K562 (cell line): ENCODE measurements around the gene CCDC33.

Experiments
- CCAR2 ChIP-seq: fragments of 200-400 bp; formaldehyde crosslinking; IDR thresholded peaks from 2 replicates; pipeline ENCODE4 v1.6.1; 2017; ENCODE audit warnings: mild to moderate bottlenecking, low read depth, low read length
- FIP1L1 ChIP-seq: fragments of 200-400 bp; formaldehyde crosslinking; IDR thresholded peaks from 2 replicates; pipeline ENCODE4 v1.6.1; 2018; ENCODE audit warnings: mild to moderate bottlenecking, low read depth, low read length; ENCODE audit not compliant: poor library complexity, severe bottlenecking
- JUNB ChIP-seq: fragments of 450-650 bp; formaldehyde crosslinking; conservative IDR thresholded peaks from 2 replicates; pipeline ENCODE4 v1.4.0; 2020; ENCODE audit warnings: mild to moderate bottlenecking
- JUND ChIP-seq, 2 experiments: IDR thresholded peaks; 2 replicates in 1 of 2; 3 replicates in 1 of 2; pipeline ENCODE4 v1.6.1; 2011; ENCODE audit warnings: borderline replicate concordance in 2 of 2, low read depth in 2 of 2, low read length in 2 of 2, improper control_type of control experiment in 1 of 2, missing biosample characterization in 1 of 2, missing genetic modification characterization in 1 of 2, missing genetic modification reagents in 1 of 2
- KLF6 ChIP-seq: fragments of 250-450 bp; sonication (Bioruptor Pico); IDR thresholded peaks from 2 replicates; pipeline ENCODE4 v1.4.0; 2020; ENCODE audit warnings: mild to moderate bottlenecking, moderate library complexity, borderline replicate concordance
- RCOR1 ChIP-seq, 2 experiments: IDR thresholded peaks; 2 replicates each; pipeline ENCODE4 v1.6.1; 2012; ENCODE audit warnings: low read depth in 2 of 2, low read length in 2 of 2, borderline replicate concordance in 1 of 2, improper control_type of control experiment in 1 of 2
- TAF1 ChIP-seq: IDR thresholded peaks from 2 replicates; pipeline ENCODE4 v1.6.1; 2011; ENCODE audit warnings: mild to moderate bottlenecking, low read length, moderate library complexity; ENCODE audit not compliant: insufficient read depth, control insufficient read depth, severe bottlenecking; ENCODE audit errors: extremely low read depth
- ZNF274 ChIP-seq: IDR thresholded peaks from 2 replicates; pipeline ENCODE4 v1.6.1; 2011; ENCODE audit warnings: low read depth, mild to moderate bottlenecking, low read length, moderate library complexity, borderline replicate concordance
- ZNF766 ChIP-seq: fragments of 200-800 bp; sonication (Bioruptor generic); conservative IDR thresholded peaks from 2 replicates; pipeline ENCODE4 v1.6.1; 2016; ENCODE audit warnings: missing genetic modification characterization, missing compliant biosample characterization
- TF ChIP-seq, protein P1 (sequence below), 3 experiments: IDR thresholded peaks in 2 of 3; conservative IDR thresholded peaks in 1 of 3; 2 replicates each; pipeline ENCODE4 v1.5.1; 2011 to 2012; ENCODE audit warnings: low read length in 3 of 3, mild to moderate bottlenecking in 3 of 3, control low read depth in 2 of 3, improper control_type of control experiment in 1 of 3, inconsistent platforms in 1 of 3, low read depth in 1 of 3, mixed read lengths in 1 of 3, moderate library complexity in 1 of 3; ENCODE audit not compliant: insufficient read depth in 2 of 3
- TF ChIP-seq, protein P2 (sequence below): fragments of 250-450 bp; sonication (Bioruptor Pico); IDR thresholded peaks from 2 replicates; pipeline ENCODE4 v1.8.0; 2021; ENCODE audit warnings: mild to moderate bottlenecking, moderate library complexity

DNA sequence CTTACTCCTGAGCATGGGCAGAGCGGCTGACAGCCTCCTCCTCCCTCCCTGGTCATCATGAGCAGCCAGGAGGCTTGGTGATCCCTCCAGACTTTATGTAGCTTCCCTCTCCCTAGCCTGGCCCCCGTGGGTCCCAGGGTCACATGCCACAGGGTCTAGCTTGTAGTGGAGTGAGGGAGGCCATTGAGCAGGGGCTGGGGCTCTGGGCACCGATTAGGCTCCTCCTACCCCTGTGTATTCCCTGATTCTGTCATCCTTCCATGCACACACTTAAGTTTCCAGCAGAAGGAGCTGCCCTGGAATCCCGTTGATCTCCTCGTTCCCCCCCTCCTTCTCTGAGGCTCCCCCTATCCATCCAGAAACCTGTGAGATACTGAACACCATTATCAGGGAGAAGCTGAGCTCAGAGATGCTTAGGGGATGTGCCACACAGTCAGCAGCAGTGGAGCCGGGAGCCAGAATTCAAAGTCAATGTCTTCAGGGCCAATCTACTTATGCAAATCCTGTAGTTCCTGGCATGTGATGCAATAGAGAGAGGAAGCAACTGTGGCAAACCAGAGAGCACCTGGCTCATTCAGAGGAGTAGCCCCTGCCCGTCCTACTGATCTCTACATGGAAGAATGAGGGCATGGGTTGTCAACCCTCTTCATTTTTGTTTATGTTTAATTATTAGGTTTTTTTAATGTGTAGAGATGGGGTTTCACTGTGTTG is 17.2 kb downstream of the CCDC33 start:
- TF ChIP-seq, protein P1, sequence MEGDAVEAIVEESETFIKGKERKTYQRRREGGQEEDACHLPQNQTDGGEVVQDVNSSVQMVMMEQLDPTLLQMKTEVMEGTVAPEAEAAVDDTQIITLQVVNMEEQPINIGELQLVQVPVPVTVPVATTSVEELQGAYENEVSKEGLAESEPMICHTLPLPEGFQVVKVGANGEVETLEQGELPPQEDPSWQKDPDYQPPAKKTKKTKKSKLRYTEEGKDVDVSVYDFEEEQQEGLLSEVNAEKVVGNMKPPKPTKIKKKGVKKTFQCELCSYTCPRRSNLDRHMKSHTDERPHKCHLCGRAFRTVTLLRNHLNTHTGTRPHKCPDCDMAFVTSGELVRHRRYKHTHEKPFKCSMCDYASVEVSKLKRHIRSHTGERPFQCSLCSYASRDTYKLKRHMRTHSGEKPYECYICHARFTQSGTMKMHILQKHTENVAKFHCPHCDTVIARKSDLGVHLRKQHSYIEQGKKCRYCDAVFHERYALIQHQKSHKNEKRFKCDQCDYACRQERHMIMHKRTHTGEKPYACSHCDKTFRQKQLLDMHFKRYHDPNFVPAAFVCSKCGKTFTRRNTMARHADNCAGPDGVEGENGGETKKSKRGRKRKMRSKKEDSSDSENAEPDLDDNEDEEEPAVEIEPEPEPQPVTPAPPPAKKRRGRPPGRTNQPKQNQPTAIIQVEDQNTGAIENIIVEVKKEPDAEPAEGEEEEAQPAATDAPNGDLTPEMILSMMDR (IDR thresholded peaks at IDR 0.05 in 2 of 3, conservative IDR thresholded peaks at IDR 0.05 in 1 of 3; ENCODE audit: insufficient read depth in 2 of 3, low read depth in 1 of 3, low read length in 3 of 3) = no peak
- TF ChIP-seq ZNF766 (no peak), JUNB (CRISPR knock-in tag) (no peak), KLF6 (CRISPR knock-in tag) (no peak), TAF1 (no peak), ZNF274 (no peak), JUND (IDR thresholded peaks at IDR 0.05; ENCODE audit: borderline replicate concordance, low read depth, low read length) (no peak), JUND (tag; IDR thresholded peaks at IDR 0.05; ENCODE audit: borderline replicate concordance, low read depth, low read length) (no peak), FIP1L1 (no peak), CCAR2 (no peak), RCOR1 (IDR thresholded peaks at IDR 0.05; ENCODE audit: borderline replicate concordance in 1 of 2, low read depth in 2 of 2, low read length in 2 of 2) (no peak)
- TF ChIP-seq, protein P2, sequence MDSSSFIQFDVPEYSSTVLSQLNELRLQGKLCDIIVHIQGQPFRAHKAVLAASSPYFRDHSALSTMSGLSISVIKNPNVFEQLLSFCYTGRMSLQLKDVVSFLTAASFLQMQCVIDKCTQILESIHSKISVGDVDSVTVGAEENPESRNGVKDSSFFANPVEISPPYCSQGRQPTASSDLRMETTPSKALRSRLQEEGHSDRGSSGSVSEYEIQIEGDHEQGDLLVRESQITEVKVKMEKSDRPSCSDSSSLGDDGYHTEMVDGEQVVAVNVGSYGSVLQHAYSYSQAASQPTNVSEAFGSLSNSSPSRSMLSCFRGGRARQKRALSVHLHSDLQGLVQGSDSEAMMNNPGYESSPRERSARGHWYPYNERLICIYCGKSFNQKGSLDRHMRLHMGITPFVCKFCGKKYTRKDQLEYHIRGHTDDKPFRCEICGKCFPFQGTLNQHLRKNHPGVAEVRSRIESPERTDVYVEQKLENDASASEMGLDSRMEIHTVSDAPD (CRISPR knock-in tag) = no peak
